NCI-H146 (cell line): ENCODE measurements around the gene FAM200A.
"Not testable (repeated sequence)": the region's sequence is repeated elsewhere in the genome, so short reads cannot be mapped to it uniquely, and the experiment has no call there.

Experiments
- DNase-seq: peaks from one replicate; lab custom pipeline; 2025; lab: John Stamatoyannopoulos, UW

Gene FAM200A

DNA sequence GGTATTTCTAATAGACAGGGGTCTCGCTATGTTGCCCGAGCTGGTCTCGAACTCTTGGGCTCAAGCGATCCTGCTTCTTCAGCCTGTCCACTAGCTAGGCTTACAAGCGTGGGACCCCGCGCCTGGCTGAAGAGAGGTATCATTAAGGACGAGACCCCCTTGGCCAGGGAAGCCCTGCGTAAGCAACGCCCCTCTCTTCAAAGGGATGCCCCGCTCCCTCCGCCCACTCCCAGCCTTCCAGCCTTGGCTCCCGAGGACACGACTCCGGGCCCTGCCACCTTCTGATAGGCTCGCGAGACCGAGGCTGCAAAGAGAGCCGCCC, 47.7 kb downstream of the FAM200A start:
- DNase-seq: peak; percentile 98

DNA sequence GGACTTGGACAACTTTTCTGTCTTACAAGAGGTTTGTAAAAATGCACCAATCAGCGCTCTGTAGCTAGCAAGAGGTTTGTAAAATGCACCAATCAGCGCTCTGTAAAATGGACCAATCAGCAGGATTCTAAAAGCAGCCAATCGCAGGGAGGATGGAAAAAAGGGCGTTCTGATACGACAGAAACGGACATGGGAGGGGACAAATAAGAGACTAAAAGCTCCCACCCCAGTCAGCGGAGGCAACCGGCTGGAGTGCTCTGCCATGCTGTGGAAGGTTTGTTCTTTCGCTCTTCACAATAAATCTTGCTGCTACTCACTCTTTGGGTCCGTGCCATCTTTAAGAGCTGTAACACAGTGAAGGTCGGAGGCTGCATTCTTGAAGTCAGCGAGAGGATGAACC, 50.7 kb downstream of the FAM200A start:
- not testable (repeated sequence) for DNase-seq

DNA sequence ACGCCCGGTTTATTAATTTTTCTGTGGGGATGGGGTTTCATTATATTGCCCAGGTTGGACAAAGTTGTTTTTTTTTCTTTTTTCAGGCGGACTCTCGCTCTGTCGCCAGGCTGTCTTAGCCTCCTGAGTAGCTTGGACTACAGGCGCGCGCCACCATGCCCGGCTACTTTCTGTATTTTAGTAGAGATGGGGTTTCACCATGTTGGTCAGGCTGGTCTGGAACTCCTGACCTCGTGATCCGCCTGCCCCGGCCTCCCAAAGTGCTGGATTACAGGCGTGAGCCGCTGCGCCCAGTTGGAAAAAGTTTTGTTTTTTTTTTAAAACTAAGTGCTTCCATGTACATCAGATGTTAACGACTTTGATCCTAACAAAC, 51.3 kb downstream of the FAM200A start:
- DNase-seq: no peak

DNA sequence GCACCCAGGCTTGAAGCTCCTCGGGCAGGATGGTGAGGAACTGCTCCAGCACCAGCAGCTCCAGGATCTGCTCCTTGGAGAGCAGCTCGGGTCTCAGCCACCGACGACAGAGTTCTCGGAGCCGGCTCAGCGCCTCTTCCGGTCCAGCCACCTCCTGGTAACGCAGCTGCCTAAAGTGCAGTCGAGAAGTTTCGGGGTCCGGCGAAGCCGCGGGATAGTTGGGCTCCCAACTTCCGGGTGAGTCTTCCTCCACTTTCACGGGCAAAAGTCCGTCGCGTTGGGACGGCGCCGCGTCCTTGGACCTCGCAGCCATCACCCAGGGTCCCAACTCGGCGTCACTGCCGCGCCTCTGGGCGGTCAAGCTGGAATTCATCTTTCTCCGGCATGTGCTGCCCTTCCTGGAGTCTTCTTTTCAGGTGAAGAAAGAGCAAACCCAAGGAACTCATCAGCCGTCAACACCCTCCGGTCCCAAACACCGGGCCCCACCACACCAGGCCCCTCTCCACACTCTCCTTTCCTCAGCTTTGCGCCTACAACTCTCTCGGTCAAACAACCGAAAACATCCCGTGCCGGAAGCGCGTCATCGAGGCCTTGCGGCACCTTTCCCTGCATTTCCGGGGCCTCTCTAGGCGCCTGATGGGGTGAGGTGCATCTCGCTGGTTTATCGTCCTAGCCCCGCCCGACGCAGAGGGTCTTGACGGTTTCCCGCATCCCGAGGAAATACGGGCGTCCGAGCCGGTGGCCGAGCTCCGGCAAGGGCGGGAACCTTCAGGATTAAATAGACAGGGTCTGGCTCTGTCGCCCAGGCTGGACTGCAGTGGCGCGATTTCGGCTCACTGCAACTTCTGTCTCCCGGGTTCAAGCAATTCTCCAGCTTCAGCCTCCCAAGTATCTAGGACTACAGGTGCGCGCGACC, 51.9 kb downstream of the FAM200A start, which contains the start of gene ZNF394:
Gene ZNF394 (minus strand): TSS at position 561 of the 916 bp plus-strand sequence. CDS start 188 bp downstream, at position 373.
- peak; percentile 92 for DNase-seq

DNA sequence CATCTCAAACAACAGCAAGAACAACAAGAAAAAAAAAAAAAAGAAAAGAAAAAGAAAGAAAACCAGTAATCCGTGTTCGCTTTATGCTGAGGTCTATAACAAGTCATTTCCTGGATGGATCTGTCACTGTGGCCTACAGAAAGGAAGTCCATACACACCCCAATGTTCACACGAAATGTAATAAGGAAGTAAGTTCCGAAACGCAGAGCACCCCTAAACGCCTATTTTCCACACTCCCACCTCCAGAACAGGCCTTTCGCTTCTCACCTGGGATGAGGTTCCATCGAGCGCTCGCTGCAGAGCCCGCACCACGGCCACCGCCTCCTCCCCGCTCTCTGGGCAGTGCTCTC, 52.6 kb downstream of the FAM200A start:
- DNase-seq: peak; percentile 36

DNA sequence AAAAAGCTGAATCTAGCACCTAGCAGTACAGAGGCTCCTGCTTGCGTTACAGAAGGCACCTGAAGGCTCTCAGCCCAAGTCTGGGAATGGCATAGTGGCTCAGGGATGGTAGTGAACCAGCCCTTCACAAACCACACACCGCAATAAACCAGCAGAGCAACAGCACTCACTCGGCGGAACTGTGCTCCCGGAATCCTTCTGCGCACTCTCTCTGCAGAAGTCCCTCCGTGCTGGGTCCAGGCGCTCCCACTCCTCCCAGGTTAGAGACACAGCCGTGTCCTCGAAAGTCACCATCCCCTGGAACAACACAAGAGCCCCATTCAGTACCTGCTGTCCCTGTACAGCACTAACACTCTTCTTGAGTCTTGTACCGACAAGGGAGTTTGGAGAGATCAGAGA, 53.4 kb downstream of the FAM200A start:
- no peak for DNase-seq

- no peak for DNase-seq
Observed at GRCh38 chr7:99497766-99498545, 54.0 kb downstream of the FAM200A start.
